MM.1S (cell line): ENCODE data around the gene DNAJB6.

Source experiments
- DNase-seq: peaks from one replicate; pipeline ENCODE4 v3.0.0-alpha.2; 2015
- H2AFZ ChIP-seq: fragments of 300-600 bp; sonication (generic); 2 replicates; pipeline ENCODE4 v1.6.0; 2016; ENCODE audit warnings: antibody characterized with exemption, low read length
- H3F3A ChIP-seq: fragments of 300-600 bp; sonication (generic); 2 replicates; pipeline ENCODE4 v1.6.1; 2016; ENCODE audit warnings: mild to moderate bottlenecking, antibody characterized with exemption, low read length, moderate library complexity, mixed read lengths; ENCODE audit not compliant: insufficient read depth
- H3K27ac ChIP-seq: fragments of 300-600 bp; sonication (generic); 2 replicates; pipeline ENCODE4 v1.5.1; 2016; ENCODE audit warnings: mild to moderate bottlenecking, low read length
- H3K27me3 ChIP-seq: fragments of 300-600 bp; sonication (generic); replicated peaks from 2 replicates; pipeline ENCODE4 v1.6.0; 2016; ENCODE audit warnings: low read length; ENCODE audit not compliant: insufficient read depth
- H3K36me3 ChIP-seq: fragments of 300-600 bp; sonication (generic); replicated peaks from 2 replicates; pipeline ENCODE4 v1.6.1; 2016; ENCODE audit warnings: mild to moderate bottlenecking, low read length, mixed read lengths; ENCODE audit not compliant: insufficient read depth
- H3K4me1 ChIP-seq: fragments of 300-600 bp; sonication (generic); 2 replicates; pipeline ENCODE4 v1.6.1; 2016; ENCODE audit warnings: low read length, mixed read lengths
- H3K4me2 ChIP-seq: fragments of 300-600 bp; sonication (generic); 2 replicates; pipeline ENCODE4 v1.6.0; 2016; ENCODE audit warnings: low read depth, low read length
- H3K4me3 ChIP-seq: fragments of 300-600 bp; sonication (generic); 2 replicates; pipeline ENCODE4 v1.5.1; 2016; ENCODE audit warnings: low read length, mixed read lengths
- H3K79me2 ChIP-seq: fragments of 300-600 bp; sonication (generic); 2 replicates; pipeline ENCODE4 v1.6.1; 2016; ENCODE audit warnings: mixed run types, low read length, mixed read lengths
- H3K9ac ChIP-seq: fragments of 300-600 bp; sonication (generic); 2 replicates; pipeline ENCODE4 v1.6.1; 2016; ENCODE audit warnings: low read length, mixed read lengths
- H3K9me2 ChIP-seq: fragments of 300-600 bp; sonication (generic); replicated peaks from 2 replicates; pipeline ENCODE4 v1.6.1; 2016; ENCODE audit warnings: mild to moderate bottlenecking, low read length, mixed read lengths; ENCODE audit not compliant: insufficient read depth
- H3K9me3 ChIP-seq: fragments of 300-600 bp; sonication (generic); replicated peaks from 2 replicates; pipeline ENCODE4 v1.6.1; 2016; ENCODE audit warnings: mild to moderate bottlenecking, low read length, mixed read lengths; ENCODE audit not compliant: insufficient read depth
- H4K20me1 ChIP-seq: fragments of 300-600 bp; sonication (generic); 2 replicates; pipeline ENCODE4 v1.6.1; 2016; ENCODE audit warnings: mild to moderate bottlenecking, low read length, moderate library complexity, mixed read lengths; ENCODE audit not compliant: insufficient read depth
- CTCF ChIP-seq: fragments of 300-600 bp; sonication (generic); IDR thresholded peaks from 2 replicates; pipeline ENCODE4 v1.5.1; 2016; ENCODE audit warnings: antibody characterized with exemption, low read length, mixed read lengths
- EZH2 ChIP-seq: fragments of 300-600 bp; sonication (generic); optimal IDR thresholded peaks from 2 replicates; pipeline ENCODE3; 2017; ENCODE audit warnings: low read depth, mild to moderate bottlenecking, antibody characterized with exemption, low read length, mixed read lengths
- EZH2phosphoT487 ChIP-seq: fragments of 300-600 bp; sonication (generic); IDR thresholded peaks from 2 replicates; pipeline ENCODE4 v1.6.1; 2018; ENCODE audit warnings: antibody characterized with exemption, low read length

Gene DNAJB6

GRCh38 chr7:157444843-157445135 is 108.0 kb downstream of the DNAJB6 start:
- no peaks in the 10 kb centered on the region for H3K36me3 ChIP-seq
- TF ChIP-seq CTCF: no peak
- no peak for TF ChIP-seq EZH2phosphoT487
- TF ChIP-seq EZH2: no peak

GRCh38 chr7:157445246-157445955 is 108.6 kb downstream of the DNAJB6 start:
- Histone ChIP-seq H3K4me2 (no peak overlapping the region), H3K4me3 (no peak overlapping the region), H2AFZ (no peak overlapping the region), H3K4me1 (no peaks in the 10 kb centered on the region), H3K9me2 (no peaks in the 10 kb centered on the region), H3K9ac (no peak overlapping the region), H3K9me3 (no peaks in the 10 kb centered on the region), H3K36me3 (no peaks in the 10 kb centered on the region), H3K79me2 (no peaks in the 10 kb centered on the region), H3K27me3 (peaks cover 52% of the 10 kb centered on the region), H3K27ac (no peak overlapping the region), H4K20me1 (no peaks in the 10 kb centered on the region), H3F3A (no peaks in the 10 kb centered on the region)
- DNase-seq: no peak
- TF ChIP-seq CTCF (no peak), EZH2phosphoT487 (no peak), EZH2 (no peak)

More at GRCh38 chr7:157444843-157445135, 108.0 kb downstream of the DNAJB6 start:
- Histone ChIP-seq H3K9me3 (no peaks in the 10 kb centered on the region), H3K4me1 (no peaks in the 10 kb centered on the region), H3K79me2 (no peaks in the 10 kb centered on the region), H2AFZ (no peak overlapping the region), H3K9ac (no peak overlapping the region), H3F3A (no peaks in the 10 kb centered on the region), H3K9me2 (no peaks in the 10 kb centered on the region), H3K4me3 (no peak overlapping the region), H3K27me3 (peaks cover 52% of the 10 kb centered on the region), H3K4me2 (no peak overlapping the region), H3K27ac (no peak overlapping the region), H4K20me1 (no peaks in the 10 kb centered on the region)
- no peak for DNase-seq

GRCh38 chr7:157445956-157446295 is 109.1 kb downstream of the DNAJB6 start:
- Histone ChIP-seq H3K36me3 (no peaks in the 10 kb centered on the region), H3K27ac (no peak overlapping the region), H3K9me2 (no peaks in the 10 kb centered on the region), H3K9me3 (no peaks in the 10 kb centered on the region), H3K4me1 (no peaks in the 10 kb centered on the region), H3K9ac (no peak overlapping the region), H4K20me1 (no peaks in the 10 kb centered on the region), H2AFZ (no peak overlapping the region), H3K27me3 (peaks cover 52% of the 10 kb centered on the region), H3K4me2 (no peak overlapping the region), H3K79me2 (no peaks in the 10 kb centered on the region), H3K4me3 (no peak overlapping the region), H3F3A (no peaks in the 10 kb centered on the region)
- no peak for TF ChIP-seq EZH2
- no peak for TF ChIP-seq CTCF
- no peak for TF ChIP-seq EZH2phosphoT487
- no peak for DNase-seq
